Stimulated activated CD8-positive, alpha-beta memory T cell treated with anti-CD3 and anti-CD28 coated beads, Interleukin-7, amount 100 ng/mL, for 24 hours (primary cell): ENCODE data around the gene SNCB.
A peak's percentile ranks its signal among the peaks of the same experiment; 100 is the strongest.
"Not testable (repeated sequence)": the region's sequence is repeated elsewhere in the genome, so short reads cannot be mapped to it uniquely, and the experiment has no call there.

Source experiments
- DNase-seq: peaks from one replicate; pipeline ENCODE4 v3.0.0-alpha.2; 2020; ENCODE audit warnings: low read depth

The SNCB gene

DNA sequence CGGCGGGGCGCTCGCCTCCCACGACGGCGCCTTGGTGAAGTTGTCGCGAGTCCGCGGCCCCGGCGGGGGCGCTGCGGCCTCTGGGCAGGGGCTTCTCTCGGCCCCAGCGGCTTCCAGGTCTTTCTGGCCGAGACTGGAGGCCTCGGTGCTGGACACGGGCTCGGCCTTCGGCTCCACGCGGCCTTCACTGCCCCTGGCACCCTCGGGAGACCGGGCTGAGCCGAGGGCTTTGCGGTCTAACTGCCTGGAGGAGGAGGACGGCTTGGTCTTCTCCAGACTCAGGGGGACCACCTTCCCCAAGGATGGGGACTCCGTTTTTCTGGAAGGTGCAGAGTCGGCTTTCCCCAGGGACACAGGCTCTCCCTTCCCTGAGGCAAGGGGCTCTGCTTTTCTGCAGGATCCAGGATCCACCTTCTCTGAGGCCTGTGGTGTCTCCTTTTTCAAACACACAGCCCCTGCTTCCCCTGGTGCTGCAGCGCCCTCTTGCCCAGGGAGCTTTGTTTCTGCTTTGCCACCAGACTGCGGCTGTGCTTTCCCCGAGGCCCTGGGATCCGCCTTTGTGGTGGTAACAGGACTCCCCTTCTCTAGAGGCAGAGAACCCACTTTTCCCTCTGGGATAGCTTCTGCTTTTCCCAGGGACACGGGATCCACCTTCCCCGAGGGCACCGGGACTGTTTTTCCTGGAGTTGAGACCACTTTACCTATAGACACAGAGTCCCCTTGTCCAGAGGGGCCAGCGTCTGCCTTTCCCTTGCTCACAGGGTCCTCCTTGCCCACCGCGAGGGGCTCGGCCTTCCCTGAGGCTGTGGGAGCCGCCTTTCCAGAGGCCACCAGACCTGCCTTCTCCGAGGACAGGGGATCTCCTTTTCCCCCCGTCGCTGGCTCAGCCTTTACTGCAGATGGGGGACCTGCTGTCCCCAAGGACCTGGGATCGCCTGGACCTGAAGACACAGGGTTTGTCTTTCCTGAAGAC lies 32.6 kb downstream of the SNCB start:
- no peak for DNase-seq

DNA sequence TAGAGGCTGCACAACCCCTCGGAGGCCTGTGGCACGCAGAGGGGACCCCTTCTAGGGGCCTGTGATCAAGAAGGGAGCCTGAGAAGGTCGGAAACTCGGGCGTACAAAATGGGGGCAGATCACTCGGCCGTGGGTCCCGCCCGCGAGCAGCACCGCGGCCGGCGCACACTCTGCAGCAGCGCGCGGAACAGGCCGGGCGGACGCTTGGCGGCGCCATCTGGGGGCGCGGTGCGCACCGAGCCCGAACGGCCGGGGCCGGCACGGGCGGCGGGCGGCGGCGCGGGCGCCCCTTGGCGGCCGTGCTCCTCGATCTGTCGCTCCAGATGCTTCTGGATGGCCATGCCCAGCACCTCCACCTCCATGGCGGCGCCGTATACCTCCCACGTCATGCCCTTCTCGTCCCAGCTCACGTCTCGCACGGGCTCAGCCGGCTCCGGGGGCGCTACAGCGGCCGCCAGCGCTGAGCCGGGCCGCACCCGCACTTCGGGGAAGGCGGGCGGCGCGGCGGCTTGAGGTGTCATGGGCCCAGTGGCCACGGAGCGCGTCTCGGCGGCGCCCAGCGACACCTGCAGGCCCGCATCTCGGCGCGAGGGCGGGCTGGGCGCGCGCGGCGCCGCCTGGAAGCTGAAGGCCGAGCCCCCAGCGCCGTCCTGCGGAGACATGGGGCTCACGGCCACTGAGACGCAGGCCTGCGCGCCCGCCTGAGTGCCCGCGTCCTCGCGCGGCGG lies 33.5 kb downstream of the SNCB start:
- no peak for DNase-seq

DNA sequence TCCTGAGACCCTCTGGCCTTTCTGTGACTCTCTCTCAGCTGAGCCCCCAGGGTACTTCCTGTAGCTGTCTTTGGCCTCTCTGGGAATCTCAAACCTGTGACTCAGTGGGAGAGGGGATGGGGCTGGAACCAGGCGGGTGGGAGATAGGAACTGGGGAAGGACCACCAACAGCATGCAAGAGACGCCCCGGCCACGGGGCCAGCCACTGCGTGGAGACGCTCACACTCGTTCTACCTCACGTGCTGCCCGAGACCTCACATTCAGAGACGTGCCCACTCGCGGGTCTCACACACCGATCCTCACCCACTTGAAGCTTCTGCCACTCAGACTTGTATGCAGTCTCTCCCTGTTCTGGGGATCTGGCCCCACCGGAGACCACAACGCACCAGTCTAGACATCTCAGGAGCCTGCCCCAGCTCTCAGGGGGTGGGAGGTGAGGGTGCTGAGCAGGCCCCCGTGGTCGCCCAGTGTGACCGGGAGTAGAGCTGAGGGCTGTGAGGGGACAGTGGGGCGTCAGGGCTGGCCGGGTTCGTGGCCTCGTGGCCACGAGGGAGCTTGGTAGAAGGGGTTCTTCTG lies 34.2 kb downstream of the SNCB start:
- DNase-seq, result no peak

DNA sequence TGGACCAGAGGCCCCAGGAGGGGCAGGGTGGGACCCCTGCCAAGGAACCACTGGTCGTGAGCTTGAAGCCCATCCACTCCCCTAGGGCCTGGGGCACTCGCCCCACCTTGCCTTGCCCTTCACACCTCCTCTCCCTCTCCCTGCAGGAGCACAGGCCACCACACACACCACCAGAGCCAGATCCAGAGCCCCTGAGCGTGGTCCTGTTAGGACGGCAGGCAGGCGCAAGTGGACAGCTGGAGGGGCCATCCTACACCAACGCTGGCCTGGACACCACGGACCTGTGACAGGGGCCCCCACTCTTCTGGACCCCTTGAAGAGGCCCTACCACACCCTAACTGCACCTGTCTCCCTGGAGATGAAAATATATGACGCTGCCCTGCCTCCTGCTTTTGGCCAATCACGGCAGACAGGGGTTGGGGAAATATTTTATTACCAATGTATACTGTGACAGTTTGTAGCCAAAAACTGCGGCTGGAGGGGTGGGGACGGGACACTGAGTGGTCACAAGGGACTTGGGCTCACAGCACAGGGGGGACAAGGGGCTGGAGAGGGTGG lies 34.9 kb downstream of the SNCB start:
- no peak for DNase-seq

DNA sequence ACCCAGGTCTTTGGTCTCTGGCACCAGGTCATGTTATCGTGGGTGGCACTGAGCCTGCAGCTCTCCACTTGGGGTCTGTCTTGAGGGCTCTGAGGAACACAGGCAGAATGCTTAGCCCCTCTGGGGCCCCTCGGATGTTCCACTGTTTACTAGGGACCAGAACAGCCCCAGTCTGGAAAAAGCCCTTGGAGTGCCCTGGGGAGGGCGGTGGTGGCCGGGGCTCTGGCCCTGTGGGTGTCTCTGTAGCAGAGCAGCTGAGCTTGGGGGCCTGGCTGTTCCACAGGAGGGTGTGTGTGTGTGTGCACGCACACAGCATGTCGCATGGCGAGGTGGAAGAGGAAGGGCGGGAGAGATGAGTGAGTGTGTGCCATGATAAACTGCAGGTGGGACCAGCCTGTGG lies 35.8 kb downstream of the SNCB start:
- no peak for DNase-seq

DNA sequence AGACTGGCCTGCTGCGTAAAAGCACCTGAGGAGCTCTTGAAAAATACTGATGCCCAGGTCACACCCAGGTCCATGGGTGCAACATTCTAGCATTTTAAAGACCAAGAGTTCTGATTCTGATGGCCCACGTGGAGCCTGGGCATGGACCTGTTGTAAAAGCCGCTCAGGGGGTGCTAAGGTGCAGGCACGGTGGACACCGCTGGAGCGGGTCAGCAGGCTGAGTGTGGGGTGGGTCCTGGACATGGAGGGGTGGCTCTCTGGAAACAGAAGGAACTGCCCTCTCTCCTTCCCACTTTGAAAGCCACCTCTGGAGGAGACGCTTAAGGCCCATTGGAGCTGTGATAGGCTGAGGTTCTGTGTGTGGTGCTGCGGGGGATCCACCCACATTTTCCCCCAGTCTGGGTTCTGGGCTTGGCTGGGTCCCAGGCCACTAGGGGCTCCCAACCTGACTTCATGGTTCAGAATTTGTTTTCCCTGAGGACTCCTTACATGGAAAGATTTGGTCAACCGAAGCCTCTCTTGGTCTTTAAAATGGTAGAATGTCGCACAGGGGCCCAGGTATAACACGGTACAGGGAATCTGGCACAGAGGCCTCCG lies 37.0 kb downstream of the SNCB start:
- no peak for DNase-seq

DNA sequence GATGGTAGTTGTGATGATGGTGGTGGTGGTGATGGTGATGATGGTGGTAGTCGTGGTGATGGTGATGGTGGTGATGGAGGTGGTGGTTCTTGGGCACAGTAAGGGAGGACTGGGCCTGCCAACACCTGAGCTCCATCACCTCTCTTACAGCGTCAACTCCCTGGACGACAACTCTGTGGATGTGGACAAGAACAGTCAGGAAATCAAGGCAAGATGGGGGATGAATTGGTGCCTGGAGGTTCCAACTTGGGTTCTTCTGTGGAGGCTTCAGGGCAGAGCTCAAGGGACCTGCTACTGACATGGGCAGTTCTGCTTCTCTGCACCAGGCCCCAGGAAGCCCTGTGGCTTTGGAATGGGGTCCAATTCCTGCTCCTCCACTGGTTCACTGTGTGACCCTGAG lies 37.8 kb downstream of the SNCB start:
- no peak for DNase-seq

DNA sequence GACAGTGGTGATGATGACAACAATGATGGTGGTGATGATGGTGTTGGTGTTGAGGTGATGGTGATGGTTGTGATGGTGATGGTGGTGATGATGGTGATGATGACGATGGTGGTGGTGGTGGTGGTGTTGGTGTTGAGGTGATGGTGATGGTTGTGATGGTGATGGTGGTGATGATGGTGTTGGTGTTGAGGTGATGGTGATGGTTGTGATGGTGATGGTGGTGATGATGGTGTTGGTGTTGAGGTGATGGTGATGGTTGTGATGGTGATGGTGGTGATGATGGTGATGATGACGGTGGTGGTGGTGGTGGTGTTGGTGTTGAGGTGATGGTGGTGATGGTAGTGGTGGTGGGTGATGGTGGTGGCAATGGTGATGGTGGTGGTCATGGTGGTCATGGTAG lies 38.7 kb downstream of the SNCB start:
- DNase-seq, result not testable (repeated sequence)

DNA sequence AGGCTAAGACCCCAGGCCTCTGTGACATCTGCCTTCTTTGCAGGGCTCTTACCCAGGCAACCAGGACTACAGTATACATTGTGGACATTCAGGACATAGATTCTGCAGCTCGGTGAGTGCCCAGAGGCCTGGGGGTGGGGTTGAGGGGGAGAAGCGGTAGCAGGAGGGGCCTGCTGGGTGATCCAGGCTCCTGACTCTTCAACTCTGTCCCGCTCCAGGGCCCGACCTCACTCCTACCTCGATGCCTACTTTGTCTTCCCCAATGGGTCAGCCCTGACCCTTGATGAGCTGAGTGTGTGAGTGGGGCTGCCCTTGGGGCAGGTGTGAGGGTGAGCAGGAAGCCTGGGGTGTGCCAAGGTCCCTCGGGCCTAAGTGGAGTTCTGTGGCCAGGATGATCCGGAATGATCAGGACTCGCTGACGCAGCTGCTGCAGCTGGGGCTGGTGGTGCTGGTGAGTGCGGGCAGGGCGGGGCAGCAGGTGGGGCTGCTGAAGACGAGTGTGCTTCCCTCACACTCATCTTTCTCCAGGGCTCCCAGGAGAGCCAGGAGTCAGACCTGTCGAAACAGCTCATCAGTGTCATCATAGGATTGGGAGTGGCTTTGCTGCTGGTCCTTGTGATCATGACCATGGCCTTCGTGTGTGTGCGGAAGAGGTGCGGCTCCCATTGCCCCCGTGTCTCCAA lies 40.2 kb downstream of the SNCB start:
- DNase-seq, result no peak

DNA sequence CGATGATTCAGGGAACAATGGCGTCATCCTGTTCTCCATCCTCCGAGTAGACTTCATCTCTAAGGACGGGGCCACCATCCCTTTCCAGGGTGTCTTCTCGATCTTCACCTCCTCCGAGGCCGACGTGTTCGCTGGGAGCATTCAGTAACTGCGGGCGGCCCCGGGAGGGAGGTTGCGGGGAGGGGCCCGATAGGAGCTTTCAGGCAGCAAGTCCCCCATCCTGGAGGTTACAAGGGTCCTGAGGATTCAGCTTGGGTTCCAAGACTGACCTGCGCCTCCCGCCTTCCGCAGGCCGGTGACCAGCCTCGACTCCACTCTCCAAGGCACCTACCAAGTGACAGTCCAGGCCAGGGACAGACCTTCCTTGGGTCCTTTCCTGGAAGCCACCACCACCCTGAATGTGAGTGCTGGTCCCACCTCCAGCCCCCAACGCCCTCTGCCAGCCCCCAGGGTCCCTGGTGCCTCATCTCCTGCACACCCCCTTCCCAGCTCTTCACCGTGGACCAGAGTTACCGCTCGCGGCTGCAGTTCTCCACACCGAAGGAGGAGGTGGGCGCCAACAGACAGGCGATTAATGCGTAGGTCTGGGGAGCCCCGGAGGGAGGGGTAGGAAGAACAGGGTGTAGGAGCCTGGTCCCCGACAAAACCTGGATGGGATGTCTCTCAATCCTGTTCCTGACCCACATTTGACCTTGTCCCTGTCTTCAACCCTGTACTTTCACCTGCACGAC lies 41.1 kb downstream of the SNCB start:
- DNase-seq, result no peak

DNA sequence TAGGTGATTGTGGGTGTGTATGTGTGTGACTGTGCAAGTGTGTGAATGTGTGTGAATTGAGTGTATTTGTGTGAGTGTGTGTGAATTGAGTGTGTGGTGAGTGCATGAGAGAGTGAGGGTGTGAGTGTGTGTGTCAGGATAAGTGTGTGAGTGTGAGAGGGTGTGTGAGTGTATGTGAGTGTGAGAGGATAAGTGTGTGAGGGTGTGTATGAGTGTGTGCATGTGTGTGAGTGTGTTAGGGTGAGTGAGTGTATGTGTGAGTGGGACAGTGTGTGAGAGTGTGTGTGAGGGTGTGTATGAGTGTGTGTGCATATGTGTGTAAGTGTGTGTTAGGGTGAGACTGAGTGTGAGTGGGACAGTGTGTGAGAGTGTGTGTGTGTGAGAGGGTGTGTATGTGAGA lies 42.0 kb downstream of the SNCB start:
- DNase-seq, result no peak

DNA sequence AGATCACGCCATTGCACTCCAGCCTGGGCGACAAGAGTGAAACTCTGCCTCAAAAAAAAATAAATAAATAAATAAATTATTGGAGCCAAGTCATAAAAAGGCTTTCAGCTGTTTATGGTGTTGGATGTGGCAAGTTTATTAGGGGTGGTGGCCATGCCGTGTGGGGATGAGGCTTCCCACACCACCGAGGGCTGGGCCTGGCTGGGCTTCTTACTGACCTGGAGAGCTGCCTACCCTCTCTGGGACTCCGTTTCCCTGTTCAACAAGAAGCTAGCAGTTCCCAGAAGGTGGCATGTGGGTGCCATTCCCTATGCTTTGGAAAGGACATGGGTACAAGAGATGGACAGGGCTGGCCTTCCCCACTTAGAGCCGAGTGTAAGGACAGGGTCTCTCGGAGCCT lies 42.9 kb downstream of the SNCB start:
- DNase-seq, result no peak

DNA sequence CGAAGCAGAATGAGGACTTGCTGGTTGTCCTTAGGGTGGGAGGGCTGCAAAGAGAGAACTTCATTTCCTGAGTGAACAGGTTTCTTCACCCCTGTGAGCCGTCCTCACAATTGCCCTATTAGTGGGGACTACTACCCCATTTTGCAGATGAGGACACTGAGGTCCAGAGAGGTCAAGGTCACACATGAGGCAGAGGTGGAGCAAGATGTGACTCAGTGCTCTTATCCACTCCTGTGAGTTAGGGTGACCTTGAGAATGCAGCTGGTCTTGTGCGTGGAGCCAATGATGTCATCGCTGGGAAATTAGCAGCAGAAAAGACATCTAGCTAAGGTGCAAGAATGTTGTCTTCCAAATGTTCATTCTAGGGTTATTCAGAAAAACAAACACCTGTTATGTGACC lies 47.3 kb downstream of the SNCB start:
- no peak for DNase-seq

DNA sequence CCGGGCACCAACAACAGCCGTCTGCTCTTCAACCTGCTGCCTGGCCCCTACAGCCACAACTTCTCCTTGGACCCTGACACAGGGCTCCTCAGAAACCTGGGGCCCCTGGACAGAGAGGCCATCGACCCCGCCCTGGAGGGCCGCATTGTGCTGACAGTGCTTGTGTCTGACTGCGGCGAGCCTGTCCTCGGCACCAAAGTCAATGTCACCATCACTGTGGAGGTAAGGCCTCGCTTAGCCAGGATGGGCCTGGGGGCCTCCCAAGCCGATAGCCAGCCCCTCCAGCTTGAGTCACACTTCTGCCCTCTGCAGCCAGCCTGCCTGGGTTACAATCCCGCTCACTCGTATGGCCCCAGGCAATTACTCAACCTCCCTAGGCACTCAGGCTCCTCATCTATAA lies 49.0 kb downstream of the SNCB start:
- DNase-seq, result no peak

DNA sequence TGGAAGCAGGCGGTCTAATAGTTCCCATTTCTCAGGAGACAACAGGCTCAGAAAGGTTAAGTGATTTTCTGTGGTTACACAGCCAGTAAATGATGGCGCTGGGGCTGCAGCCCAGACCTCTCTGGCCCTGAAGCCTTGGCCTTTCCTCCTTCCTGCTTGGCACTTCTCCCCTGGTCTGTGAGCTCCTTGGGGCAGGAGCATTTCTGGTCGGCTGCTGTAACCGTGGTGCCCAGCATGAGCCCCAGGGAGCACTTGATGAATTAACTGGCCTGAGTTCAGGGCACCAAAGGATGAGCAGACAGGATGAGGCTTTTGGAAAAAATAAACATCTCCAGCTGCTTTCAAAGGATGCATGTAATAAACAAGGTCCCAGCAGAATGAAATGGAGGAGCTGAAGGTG lies 51.0 kb downstream of the SNCB start:
- no peak for DNase-seq

DNA sequence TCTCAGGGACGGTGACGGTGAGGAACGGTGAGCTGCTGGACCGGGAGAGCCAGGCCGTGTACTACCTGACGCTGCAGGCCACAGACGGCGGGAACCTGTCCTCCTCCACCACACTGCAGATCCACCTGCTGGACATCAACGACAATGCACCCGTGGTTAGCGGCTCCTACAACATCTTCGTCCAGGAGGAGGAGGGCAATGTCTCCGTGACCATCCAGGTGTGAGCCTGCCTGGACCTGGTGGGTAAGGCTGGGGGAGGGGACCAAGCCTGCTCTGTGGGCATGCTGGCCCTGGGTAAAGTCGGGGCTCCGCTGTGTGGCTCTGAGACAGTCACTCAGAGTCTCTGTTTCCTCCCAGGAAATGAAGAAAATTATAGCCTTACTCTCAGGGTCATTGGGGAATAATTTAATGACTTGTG lies 51.9 kb downstream of the SNCB start:
- peak; percentile 14 for DNase-seq

DNA sequence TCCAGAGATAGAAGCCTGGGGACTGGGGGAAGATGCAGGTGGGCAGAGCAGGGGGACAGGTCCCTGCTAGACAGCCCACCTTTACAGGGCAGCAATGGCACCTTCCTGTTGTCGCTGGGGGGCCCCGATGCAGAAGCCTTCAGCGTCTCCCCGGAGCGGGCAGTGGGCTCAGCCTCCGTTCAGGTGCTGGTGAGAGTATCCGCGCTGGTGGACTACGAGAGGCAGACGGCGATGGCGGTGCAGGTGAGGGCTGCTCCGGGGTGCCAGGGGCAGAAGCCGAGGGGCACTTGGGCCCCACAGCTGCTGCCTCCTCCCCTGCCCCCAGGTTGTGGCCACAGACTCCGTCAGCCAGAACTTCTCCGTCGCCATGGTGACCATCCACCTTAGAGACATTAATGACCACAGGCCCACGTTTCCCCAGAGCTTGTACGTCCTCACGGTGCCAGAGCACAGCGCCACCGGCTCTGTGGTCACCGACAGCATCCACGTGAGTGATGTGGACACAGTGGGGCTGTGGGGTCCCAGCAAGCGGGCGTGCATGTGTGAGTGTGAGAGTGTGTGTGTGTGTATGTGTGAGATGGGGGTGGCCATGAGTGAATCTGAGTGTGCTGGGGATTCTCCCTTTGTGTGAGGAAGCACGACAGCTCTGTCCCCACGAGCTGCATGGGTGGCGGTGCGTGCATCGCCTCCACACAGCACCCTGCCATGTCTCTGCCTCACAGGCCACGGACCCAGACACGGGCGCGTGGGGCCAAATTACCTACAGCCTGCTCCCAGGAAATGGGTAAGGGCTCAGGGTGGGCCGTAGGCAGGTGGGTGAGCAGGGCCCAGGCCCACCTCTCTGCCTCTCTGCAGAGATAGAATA lies 52.8 kb downstream of the SNCB start:
- DNase-seq, result no peak

DNA sequence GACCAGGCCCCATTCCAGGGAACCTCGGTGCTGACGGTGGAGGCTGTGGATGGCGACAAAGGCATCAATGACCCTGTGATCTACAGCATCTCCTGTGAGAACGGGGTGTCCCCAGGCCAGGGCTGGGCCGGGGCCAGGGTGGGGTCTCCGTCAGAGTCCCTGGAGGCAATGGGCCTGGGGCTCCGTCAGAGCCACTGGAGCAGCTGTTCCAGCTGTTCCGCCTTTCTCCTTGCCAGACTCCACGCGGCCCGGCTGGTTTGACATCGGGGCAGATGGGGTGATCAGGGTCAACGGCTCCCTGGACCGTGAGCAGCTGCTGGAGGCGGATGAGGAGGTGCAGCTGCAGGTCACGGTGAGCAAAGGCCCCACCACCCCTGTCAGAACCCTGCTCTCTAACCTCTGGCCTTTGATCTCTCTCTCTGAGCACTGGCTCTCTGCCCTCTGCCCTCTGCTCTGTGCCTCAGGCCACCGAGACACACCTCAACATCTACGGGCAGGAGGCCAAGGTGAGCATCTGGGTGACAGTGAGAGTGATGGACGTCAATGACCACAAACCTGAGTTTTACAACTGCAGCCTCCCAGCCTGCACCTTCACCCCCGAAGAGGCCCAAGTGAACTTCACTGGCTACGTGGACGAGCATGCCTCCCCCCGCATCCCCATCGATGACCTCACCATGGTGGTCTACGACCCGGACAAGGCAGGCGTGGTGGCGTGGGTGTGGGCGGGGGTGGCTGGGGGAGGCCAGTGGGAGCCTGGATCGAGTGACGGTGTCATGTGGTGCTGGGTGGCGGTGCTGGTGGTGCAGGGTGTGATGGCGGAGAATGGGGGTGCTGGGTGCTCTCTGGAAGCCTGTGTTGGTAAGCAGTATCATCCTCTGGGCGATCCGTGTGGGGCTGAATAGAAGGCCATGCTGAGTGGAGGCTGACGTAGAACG lies 54.6 kb downstream of the SNCB start:
- no peak for DNase-seq

DNA sequence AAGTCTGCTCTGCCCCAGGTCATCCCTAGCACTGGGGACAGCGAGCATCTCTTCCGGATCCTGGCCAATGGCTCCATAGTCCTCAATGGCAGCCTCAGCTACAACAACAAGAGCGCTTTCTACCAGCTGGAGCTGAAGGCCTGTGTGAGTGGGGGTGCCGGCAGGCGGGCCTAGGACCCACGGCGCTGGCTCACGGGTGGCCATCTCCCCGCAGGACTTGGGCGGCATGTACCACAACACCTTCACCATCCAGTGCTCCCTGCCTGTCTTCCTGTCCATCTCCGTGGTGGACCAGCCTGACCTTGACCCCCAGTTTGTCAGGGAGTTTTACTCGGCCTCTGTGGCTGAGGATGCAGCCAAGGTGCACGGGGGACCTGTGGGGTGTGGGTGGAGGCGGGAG lies 55.3 kb downstream of the SNCB start:
- no peak for DNase-seq
